CD4-positive, alpha-beta T cell treated with Interleukin-4 for 4 hours (primary cell): ENCODE results near the gene PGM2.

Experiments used
- DNase-seq: peaks from one replicate; pipeline ENCODE4 v3.0.0-alpha.2; 2020

PGM2 gene

GRCh38 chr4:37867102-37867501 lies 40.6 kb downstream of the PGM2 start:
- DNase-seq, result no peak

GRCh38 chr4:37868238-37868637 lies 41.8 kb downstream of the PGM2 start:
- no peak for DNase-seq

- no peak for DNase-seq
Measured at GRCh38 chr4:37872310-37872988, 46.0 kb downstream of the PGM2 start.

GRCh38 chr4:37873386-37873785 lies 46.9 kb downstream of the PGM2 start:
- no peak for DNase-seq

GRCh38 chr4:37876156-37876555 lies 49.7 kb downstream of the PGM2 start:
- DNase-seq, result no peak

- DNase-seq, result no peak
Measured at GRCh38 chr4:37879365-37879764, 52.9 kb downstream of the PGM2 start.

- no peak for DNase-seq
Measured at GRCh38 chr4:37881811-37882210, 55.3 kb downstream of the PGM2 start.

GRCh38 chr4:37882665-37883296 lies 56.3 kb downstream of the PGM2 start:
- no peak for DNase-seq

- DNase-seq, result no peak
Measured at GRCh38 chr4:37884855-37885487, 58.5 kb downstream of the PGM2 start.

- DNase-seq, result no peak
Measured at GRCh38 chr4:37885496-37885895, 59.0 kb downstream of the PGM2 start.

- peak; percentile 26 for DNase-seq
Measured at GRCh38 chr4:37889849-37890800, 63.6 kb downstream of the PGM2 start.

GRCh38 chr4:37890801-37891259 lies 64.3 kb downstream of the PGM2 start, which contains the start of gene TBC1D1:
TBC1D1 (plus strand) TSS chr4:37891084; CDS start chr4:37902096, 11,012 bp downstream.
- peak; percentile 36 for DNase-seq

GRCh38 chr4:37891260-37892159 lies 65.0 kb downstream of the PGM2 start:
- peak; percentile 66 for DNase-seq

- DNase-seq, result peak; percentile 72
Measured at GRCh38 chr4:37892641-37893040, 66.2 kb downstream of the PGM2 start.

- DNase-seq, result no peak
Measured at GRCh38 chr4:37893164-37893563, 66.7 kb downstream of the PGM2 start.

GRCh38 chr4:37895271-37895670 lies 68.8 kb downstream of the PGM2 start:
- no peak for DNase-seq

- no peak for DNase-seq
Measured at GRCh38 chr4:37896206-37896860, 69.8 kb downstream of the PGM2 start.

- DNase-seq, result no peak
Measured at GRCh38 chr4:37902212-37902611, 75.7 kb downstream of the PGM2 start.

- DNase-seq, result no peak
Measured at GRCh38 chr4:37902738-37903693, 76.5 kb downstream of the PGM2 start.

- no peak for DNase-seq
Measured at GRCh38 chr4:37903901-37904300, 77.4 kb downstream of the PGM2 start.
